Stimulated activated CD8-positive, alpha-beta memory T cell treated with anti-CD3 and anti-CD28 coated beads, Interleukin-4, amount 100 ng/mL, for 4 hours (primary cell): Measurements from ENCODE around the gene SPSB3.
"Not testable (repeated sequence)": the region's sequence is repeated elsewhere in the genome, so short reads cannot be mapped to it uniquely, and the experiment has no call there.

Source experiments
- DNase-seq, 2 donors: peaks; one replicate each; pipeline ENCODE4 v3.0.0-alpha.2; 2020; ENCODE audit warnings: low read depth in 2 of 2, low spot score in 1 of 2

Gene SPSB3

DNA sequence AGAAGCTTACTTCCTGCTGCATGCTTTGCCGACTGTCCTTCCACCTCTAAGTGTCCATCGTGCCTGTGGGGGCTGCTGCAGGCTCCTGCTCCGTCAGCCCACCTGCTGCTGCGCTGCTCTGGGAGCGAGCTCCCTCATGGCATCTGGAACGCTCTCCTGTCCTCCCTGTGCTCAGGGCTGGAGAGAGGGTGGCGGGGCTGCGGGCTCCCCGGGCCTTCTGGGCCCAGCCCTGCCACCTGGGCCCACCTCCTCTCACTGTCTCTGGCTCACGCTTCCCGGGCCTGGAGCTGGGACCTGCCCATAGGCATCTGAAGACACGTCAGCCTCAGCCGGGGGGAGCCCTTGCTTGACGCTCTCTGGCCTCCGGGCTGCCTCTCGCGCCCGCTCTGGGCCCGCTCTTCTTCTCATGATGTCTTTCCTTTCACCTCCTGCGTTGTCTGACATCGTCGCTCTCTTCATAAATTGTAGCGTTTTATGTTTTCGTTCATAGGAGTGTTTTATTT, 38.0 kb downstream of the SPSB3 start:
- no peak for DNase-seq

GRCh38 chr16:1743376-1744337, 38.7 kb downstream of the SPSB3 start:
- no peak for DNase-seq

- DNase-seq: no peak
These were observed 40.7 kb downstream of the SPSB3 start for GRCh38 chr16:1741553-1742165.

DNA sequence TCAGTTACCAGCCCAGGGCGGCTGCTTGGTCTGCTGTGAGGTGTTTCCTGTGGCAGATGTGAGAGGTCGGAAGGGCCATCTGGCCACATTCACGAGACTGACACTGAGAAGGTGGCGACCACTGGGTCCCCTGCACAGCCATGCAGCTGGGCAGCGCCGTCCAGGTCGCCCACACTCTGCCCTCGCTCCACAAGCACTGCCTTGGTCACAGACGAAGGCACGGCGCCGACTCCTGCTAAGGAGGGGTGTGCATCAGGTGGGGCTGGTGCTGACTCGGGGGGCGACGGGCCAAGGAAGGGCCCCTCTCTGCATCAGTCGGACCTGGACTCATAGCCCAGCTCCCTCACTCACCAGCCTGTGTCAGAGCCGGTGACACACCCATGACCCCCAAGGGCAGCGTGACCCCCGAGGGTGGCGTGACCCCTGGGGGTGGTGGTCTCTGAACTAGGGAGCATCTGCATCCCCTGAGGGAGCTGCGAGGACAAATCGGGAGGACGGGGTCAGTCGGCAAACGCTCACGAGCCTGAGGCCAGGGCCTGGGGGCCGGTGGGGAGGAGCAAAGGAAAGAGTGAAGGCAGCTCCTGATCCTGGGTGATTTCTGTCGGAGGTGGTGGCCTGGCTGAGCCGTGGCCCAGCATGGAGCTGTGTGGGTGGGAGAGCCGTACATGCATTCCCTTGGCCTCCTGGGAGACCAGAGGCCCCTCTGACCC, 41.4 kb downstream of the SPSB3 start:
- no peak for DNase-seq

GRCh38 chr16:1740234-1740633, 42.1 kb downstream of the SPSB3 start:
- DNase-seq: no peak

- no peak for DNase-seq
These were observed 47.6 kb downstream of the SPSB3 start for GRCh38 chr16:1734816-1735215.

- DNase-seq: no peak
These were observed 48.2 kb downstream of the SPSB3 start for GRCh38 chr16:1734123-1734522.

DNA sequence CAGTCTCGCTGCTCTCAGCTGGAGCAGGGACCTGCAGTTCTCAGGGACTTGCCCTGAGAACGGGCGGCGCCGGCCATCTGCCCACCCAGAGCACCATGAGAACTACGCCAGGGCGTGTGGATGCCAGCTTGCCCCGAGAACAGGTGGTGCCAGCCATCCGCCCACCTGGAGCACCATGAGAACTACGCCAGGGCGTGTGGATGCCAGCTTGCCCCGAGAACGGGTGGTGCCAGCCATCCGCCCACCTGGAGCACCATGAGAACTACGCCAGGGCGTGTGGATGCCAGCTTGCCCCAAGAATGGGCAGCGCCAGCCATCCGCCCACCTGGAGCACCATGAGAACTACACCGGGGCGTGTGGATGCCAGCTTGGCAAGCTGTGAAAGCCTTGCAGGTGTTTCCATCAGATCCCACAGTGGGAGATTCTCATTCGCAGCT, 49.8 kb downstream of the SPSB3 start:
- DNase-seq: not testable (repeated sequence)

GRCh38 chr16:1732071-1732470, 50.3 kb downstream of the SPSB3 start:
- DNase-seq: no peak

- no peak for DNase-seq
These were observed 50.8 kb downstream of the SPSB3 start for GRCh38 chr16:1731603-1732002.

GRCh38 chr16:1731073-1731472, 51.3 kb downstream of the SPSB3 start:
- no peak for DNase-seq

DNA sequence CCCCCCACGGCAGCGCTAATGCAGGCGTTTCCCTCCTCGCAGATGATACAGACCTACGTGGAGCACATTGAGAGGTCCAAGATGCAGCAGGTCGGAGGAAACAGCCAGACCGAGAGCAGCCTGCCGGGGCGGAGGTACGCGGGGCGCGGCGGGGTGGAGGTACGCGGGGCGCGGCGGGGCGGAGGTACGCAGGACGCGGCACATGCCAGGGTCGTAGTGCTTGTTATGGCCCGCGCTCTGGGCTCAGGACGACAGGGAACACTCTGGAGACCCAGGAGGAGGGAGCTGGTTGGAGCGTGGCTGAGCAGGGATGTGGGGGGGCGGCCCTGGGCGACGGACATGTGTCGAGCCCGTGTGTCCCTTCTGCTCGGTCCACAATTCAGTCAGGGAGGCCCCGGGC, 52.9 kb downstream of the SPSB3 start:
- DNase-seq: no peak

GRCh38 chr16:1729026-1729425, 53.3 kb downstream of the SPSB3 start:
- no peak for DNase-seq

GRCh38 chr16:1727651-1728624, 54.4 kb downstream of the SPSB3 start:
- DNase-seq: no peak
